Measurements from ENCODE around the gene CBLIF.
"Not testable (repeated sequence)": the region's sequence is repeated elsewhere in the genome, so short reads cannot be mapped to it uniquely, and the experiment has no call there.

Gene CBLIF

GRCh38 chr11:59791639-59792038, 53.7 kb downstream of the CBLIF start:
- no peak for DNase-seq

- DNase-seq: no peak
Measured at GRCh38 chr11:59787816-59788215, 57.5 kb downstream of the CBLIF start.

- no peak for DNase-seq
Measured at GRCh38 chr11:59787255-59787588, 58.1 kb downstream of the CBLIF start.

GRCh38 chr11:59785818-59786217, 59.5 kb downstream of the CBLIF start:
- DNase-seq: no peak

- not testable (repeated sequence) for DNase-seq
Measured at GRCh38 chr11:59784441-59784840, 60.9 kb downstream of the CBLIF start.

GRCh38 chr11:59783632-59784090, 61.6 kb downstream of the CBLIF start:
- no peak for DNase-seq

GRCh38 chr11:59782080-59782479, 63.2 kb downstream of the CBLIF start:
- DNase-seq: no peak

GRCh38 chr11:59779487-59779886, 65.8 kb downstream of the CBLIF start:
- DNase-seq: no peak

Measured in NCI-H446 treated with DMSO at 0.1 percent for 48 hours (cell line).